PFSK-1 (cell line): ENCODE results near the gene RPS6KA2.

Experiments
- FOXP2 ChIP-seq: optimal IDR thresholded peaks from 2 replicates; pipeline ENCODE3; 2011; ENCODE audit warnings: borderline replicate concordance, control low read depth, inconsistent platforms; ENCODE audit not compliant: insufficient read depth; ENCODE audit errors: extremely low read length, extremely low read depth
- POLR2AphosphoS5 ChIP-seq: IDR thresholded peaks from 2 replicates; pipeline ENCODE4 v1.6.1; 2012; ENCODE audit warnings: low read depth, mild to moderate bottlenecking, control low read depth, low read length, moderate library complexity
- REST ChIP-seq, 2 experiments: IDR thresholded peaks; 2 replicates each; pipeline versions ENCODE4 v1.6.1 to v1.8.0; 2011 to 2012; ENCODE audit warnings: low read depth in 2 of 2, low read length in 2 of 2, control low read depth in 1 of 2, inconsistent platforms in 1 of 2, mild to moderate bottlenecking in 1 of 2, moderate library complexity in 1 of 2; ENCODE audit not compliant: insufficient read depth in 1 of 2
- SIN3A ChIP-seq: IDR thresholded peaks from 2 replicates; pipeline ENCODE4 v1.6.1; 2012; ENCODE audit warnings: mild to moderate bottlenecking, low read length, moderate library complexity, borderline replicate concordance; ENCODE audit not compliant: insufficient read depth
- TAF1 ChIP-seq: IDR thresholded peaks from 2 replicates; pipeline ENCODE4 v1.6.1; 2012; ENCODE audit warnings: low read length, control low read depth, borderline replicate concordance; ENCODE audit not compliant: insufficient read depth

Gene RPS6KA2

GRCh38 chr6:166670013-166670412 lies 43.0 kb upstream of the RPS6KA2 start:
- TF ChIP-seq REST (IDR thresholded peaks at IDR 0.05; ENCODE audit: insufficient read depth in 1 of 2, low read depth in 2 of 2, low read length in 2 of 2) (no peak), FOXP2 (no peak), POLR2AphosphoS5 (no peak), SIN3A (no peak), TAF1 (no peak)

GRCh38 chr6:166667796-166668610 lies 41.0 kb upstream of the RPS6KA2 start:
- no peak for TF ChIP-seq POLR2AphosphoS5
- no peak for TF ChIP-seq TAF1
- TF ChIP-seq FOXP2, result no peak
- no peak for TF ChIP-seq SIN3A

GRCh38 chr6:166664135-166664534 lies 37.1 kb upstream of the RPS6KA2 start:
- TF ChIP-seq REST (IDR thresholded peaks at IDR 0.05; ENCODE audit: insufficient read depth in 1 of 2, low read depth in 2 of 2, low read length in 2 of 2) (no peak), POLR2AphosphoS5 (no peak), FOXP2 (no peak), SIN3A (no peak), TAF1 (no peak)

GRCh38 chr6:166663568-166663967 lies 36.5 kb upstream of the RPS6KA2 start:
- no peak for TF ChIP-seq SIN3A
- TF ChIP-seq TAF1, result no peak
- no peak for TF ChIP-seq POLR2AphosphoS5
- no peak for TF ChIP-seq FOXP2
- TF ChIP-seq REST (IDR thresholded peaks at IDR 0.05; ENCODE audit: insufficient read depth in 1 of 2, low read depth in 2 of 2, low read length in 2 of 2), result no peak

GRCh38 chr6:166662690-166663089 lies 35.6 kb upstream of the RPS6KA2 start:
- TF ChIP-seq SIN3A, result no peak
- no peak for TF ChIP-seq TAF1
- TF ChIP-seq REST (IDR thresholded peaks at IDR 0.05; ENCODE audit: insufficient read depth in 1 of 2, low read depth in 2 of 2, low read length in 2 of 2), result no peak
- no peak for TF ChIP-seq POLR2AphosphoS5
- TF ChIP-seq FOXP2, result no peak
